Nucleus accumbens (tissue), 56 donors: ENCODE results near the gene FBXO30.

Source experiments
- DNase-seq, 56 donors: peaks; one replicate each; lab custom pipeline; 2025; lab: John Stamatoyannopoulos, UW

The FBXO30 gene, protein sequence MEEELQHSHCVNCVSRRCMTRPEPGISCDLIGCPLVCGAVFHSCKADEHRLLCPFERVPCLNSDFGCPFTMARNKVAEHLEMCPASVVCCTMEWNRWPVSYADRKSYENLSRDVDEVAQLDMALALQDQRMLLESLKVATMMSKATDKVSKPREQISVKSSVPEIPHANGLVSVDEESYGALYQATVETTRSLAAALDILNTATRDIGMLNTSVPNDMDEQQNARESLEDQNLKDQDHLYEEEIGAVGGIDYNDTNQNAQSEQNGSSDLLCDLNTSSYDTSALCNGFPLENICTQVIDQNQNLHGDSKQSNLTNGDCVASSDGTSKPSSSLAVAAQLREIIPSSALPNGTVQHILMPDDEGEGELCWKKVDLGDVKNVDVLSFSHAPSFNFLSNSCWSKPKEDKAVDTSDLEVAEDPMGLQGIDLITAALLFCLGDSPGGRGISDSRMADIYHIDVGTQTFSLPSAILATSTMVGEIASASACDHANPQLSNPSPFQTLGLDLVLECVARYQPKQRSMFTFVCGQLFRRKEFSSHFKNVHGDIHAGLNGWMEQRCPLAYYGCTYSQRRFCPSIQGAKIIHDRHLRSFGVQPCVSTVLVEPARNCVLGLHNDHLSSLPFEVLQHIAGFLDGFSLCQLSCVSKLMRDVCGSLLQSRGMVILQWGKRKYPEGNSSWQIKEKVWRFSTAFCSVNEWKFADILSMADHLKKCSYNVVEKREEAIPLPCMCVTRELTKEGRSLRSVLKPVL

DNA sequence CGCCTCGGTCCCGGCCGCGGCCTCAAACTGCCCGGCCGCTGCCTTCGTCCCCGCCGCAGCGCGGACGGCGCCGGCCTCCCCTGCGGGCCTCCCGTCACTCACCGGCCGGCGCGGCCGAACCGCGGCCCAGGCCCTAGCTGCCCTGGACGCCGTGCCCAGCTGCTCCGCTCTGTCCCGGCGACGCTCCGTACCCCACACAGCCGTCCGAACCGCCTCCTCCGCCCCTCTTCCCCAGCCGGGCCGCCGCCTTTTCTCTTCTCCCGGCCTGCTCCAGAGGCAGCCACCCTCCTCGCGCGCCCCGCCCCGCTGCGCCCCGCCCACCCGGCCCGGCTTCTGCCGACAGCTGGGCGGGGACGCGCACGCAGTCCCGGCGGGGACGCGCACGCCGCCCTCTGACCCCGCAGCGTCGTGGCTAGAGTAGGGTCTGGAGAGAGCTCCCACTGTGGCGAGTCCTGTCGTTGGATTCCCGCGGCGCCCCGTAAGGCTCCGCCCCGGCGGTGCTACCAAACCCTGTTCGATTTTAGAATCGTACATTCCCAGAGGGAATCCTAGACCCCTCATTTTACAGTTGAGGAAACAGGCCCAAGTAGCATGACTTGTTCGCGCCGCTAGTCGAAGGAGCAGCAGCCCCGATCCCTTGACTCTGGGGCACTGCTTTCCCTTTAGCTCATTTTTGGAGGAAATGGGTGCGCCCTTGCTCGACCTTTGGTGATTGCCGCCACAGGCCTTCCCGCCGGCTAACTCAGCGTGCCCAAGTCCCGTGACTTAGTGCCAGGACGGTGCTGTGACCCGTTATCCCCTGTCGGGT, at the start of gene FBXO30:
Gene FBXO30 (minus strand): TSS at position 295 of the 808 bp plus-strand sequence. CDS start 8,390 bp downstream, outside the sequence.
- DNase-seq: peak; percentile 32 to 95 (median 87)

DNA sequence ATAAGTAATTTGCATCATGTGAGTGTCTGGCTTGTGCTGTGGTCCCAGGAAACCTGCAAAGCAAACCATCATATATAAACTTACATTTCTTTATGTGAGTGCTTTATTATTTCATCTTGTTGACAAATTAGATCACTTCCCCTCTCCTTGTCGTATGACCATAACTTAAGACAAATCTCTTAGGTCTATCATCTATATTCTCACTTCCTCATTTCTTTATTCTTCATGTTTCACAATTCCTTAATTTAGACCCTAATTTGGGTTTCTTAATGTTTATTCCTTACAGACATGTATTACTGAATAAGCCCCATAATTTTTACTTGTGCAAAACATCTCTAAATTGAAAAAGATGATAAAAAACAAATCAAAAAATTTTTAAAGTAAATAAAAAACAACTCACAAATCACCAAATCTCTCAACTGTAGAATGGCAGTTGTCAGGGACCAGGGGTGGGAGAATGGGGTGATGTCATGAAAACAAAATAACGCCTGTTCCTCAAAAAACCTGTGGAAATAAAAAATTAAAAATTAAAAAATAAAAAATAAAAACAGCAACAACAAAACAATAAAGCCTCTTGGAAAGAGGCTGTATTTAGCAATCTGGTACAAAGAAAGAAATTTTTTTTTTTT, 49.5 kb upstream of the FBXO30 start:
- no peak for DNase-seq

DNA sequence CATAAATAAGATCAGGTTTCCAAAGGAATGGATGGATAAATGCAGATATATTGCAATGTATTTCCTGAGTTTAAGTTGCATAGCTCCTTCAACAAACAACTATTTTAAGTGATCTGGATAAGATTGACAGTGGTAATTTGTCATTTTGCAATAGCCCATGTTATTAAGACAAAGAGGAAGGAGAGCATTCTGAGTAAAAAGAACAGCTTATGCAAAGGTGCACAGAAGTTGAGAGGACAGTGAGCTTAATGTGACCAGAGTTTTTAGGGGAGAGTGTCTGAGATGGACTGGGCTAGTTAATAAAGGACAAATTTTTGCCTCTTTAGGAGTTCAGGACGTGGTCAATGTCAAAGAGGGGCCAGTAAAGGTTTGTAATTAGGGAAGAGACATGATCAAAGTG, 48.8 kb upstream of the FBXO30 start:
- no peak for DNase-seq

DNA sequence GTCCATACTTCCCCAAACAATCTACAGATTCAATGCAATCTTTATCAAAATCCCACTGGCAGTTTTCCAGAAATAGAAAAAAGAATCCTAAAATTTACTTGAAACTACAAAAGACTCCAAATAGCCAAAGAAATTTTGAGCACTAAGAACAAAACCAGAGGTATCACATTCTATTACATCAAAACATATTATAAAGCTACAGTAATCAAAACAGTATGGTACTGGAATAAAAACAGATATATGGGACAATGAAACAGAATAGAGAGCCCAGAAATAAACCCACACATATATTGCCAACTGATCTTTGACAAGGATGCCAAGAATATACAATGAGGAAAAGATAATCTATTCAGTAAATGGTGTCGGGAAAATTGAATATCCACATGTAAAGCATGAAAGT, 46.0 kb upstream of the FBXO30 start:
- DNase-seq: no peak

DNA sequence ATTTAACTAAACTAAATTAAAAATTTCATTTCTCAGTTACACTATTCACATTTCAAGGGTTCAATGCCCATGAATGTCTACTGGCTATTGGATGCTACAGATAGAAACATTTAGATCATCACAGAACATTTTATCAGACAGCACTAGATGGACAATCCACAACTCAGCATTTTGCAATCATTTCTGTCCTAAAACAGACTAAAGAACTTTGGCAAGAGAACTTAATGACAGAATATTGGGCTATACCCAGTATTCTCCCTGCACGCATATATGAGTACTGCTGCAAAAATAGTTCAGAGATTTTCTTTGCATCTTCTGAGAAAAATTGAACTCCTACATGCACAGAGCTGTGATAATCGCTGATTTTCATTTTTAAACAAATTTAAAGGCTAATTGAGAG, 36.1 kb upstream of the FBXO30 start:
- no peak for DNase-seq

DNA sequence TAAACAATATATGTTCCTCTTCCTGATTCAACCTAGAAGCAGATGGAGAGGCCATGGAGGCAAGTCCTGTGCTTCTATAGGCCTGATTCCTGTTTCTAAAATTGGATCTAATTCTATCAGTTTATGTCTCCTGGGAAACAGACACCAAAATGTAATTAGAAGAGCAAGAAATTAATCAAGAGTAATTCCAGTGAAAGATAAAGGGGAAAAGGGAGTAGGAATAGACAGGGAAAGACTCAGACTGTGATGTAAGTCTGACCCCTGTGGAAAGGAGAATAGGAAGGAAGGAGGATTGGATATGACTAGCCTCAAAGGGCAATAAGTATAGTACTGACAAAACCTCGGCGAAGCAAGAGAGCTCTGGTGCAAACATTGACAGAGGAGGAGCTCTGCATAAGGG, 33.9 kb upstream of the FBXO30 start:
- DNase-seq: no peak

DNA sequence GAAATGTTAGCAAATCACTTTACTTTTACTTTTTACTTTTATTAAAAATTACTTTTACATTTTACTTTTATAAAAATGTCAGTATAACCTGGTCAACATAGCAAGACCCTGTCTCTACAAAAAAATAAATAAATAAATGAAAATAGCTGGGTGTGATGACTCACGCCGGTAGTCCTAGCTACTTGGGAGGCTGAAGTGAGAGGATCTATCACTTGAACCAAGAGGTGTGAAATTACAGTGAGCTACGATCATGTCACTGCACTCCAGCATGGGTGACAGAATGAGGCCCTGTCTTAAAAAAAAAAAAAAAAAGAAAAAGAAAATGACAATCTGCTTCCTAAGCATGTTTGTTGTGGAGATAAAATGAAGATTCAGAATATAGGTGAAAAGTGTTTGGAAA, 31.0 kb upstream of the FBXO30 start:
- DNase-seq: no peak

DNA sequence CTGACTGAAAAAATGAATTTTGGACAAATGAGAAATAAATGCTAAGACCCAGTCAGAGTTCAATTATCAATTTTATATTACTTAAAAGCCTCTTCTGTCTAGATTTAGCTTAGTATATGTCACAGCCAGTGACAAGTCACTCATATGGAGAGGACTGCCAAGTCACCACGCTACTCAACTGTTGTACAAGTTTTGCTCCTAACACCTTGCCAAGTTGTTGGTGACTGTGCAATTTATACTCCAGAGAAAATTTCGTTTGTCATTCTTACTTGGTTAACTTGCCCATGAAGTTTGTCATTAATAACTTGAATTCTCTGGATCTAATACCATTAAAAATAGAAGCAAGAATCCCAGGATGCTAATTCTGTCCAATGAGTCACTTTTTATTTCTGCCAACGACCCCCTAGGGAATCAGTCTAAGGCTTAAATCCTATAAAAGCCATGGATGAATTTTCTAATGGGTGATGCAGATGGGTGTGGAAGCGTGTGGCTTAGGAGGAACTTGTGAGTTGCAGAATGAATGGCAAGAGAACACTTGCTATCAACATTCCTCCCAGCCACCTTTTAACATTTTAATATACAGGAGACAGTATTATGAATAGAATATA, 30.4 kb upstream of the FBXO30 start:
- no peak for DNase-seq

DNA sequence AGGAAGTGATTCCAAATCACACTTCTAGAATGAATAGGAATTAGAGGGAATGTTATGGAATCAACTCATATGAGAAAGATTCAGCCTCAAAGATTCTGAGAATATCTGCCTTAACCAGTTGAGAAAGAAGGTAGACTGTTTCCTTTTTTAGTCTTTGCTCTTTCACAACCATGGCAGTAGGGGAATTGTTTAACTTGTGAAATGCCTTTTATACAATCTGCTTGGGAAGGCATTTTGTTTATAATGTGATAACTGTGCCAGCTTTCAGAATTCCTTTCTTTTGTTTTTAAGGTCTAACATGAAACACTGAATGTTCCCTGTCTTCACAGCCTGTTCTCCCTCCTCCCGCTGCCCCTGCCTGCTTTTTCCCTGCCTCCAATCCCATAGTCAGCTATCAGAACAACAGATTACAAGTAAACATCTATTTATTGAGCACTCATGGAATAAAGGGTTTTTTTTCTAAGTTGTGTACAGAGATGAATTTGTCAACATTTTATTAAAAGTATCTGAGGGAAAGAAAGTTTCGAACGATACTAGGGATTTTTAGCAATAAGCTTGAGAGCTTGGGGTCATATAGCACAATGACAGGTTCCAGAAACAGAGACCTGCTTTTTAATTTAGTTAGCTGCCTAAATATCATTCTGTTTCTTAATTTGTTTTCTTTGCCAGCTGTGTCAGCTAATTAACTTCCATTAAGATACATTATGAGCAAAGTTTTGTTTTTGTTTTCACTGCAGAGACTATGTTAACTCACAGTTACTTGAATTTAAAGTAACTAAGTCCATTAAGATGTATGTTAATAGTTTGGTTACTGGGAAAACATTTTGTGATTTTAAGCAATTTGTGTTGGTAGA, 28.3 kb upstream of the FBXO30 start:
- DNase-seq: no peak

DNA sequence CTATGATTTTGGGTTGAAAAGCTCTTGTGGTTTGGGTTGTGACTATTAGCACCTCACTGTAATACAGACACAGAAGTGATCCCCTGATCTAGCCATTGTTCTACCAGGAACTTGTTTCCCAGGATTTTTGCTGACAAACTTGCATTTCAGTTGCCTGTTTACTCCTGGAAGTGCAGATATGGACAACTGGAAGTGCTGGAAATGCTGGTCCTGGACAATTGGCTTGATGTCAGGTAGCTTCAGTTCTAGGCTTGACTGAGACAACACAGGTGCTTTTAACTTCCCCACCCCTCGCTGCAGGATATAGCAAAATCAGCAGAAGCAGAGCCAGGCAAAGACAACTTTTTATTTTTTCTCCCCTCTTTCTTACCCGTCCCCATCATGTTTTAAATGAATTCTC, 27.1 kb upstream of the FBXO30 start:
- DNase-seq: no peak

DNA sequence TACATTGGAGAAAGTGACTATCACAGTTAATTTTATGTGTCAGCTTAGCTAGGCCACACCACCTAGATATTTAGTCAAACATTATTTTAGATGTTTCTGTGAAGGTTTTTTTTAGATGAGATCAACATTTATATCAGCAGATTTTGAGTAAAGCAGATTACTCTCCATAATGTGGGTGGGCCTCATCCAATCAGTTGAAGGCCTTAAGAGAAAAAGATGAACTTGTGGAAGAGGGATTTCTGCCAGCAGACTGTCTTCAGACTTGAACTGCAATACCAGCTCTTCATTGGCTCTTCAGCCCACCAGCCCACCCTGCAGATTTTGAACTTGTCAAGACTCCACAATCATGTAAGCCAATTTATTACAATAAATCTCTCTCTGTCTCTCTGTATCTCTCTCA, 25.1 kb upstream of the FBXO30 start:
- DNase-seq: no peak

DNA sequence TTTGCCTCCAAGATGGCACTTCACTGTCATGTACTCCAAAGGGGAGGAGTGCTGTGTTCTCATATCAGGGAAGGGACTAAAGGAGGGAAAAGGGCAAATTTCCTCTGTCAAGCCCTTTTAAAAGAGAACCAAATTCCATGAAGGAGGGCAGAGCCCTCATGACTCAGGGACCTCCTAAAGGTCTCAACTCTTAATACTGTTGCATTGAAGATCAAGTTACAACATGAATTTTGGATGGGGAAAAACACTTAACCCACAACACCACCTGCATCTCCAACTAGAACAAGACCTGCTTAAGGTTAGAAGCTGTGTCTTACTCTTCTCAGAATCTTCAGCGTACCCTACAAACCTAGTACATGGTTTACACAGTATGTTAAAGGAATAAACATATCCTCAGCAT, 23.7 kb upstream of the FBXO30 start:
- no peak for DNase-seq

DNA sequence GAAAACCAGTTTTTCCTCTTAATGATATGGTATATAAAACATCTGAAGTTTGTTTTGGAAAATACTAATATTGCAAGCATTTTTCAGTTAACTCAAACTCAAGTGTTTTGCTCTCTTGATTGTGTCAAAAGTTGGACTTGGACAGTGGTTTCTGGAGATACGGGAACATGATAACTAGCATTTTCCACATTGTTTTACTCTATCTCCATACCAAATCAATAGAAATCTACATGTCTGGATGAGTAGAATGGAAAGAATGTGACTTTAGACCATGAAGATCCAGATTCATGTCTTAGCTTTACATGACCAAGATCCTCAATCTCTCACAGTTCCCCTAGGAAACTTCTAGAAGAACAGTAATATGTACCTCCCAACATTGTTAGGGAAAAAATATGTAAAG, 22.2 kb upstream of the FBXO30 start:
- DNase-seq: no peak

DNA sequence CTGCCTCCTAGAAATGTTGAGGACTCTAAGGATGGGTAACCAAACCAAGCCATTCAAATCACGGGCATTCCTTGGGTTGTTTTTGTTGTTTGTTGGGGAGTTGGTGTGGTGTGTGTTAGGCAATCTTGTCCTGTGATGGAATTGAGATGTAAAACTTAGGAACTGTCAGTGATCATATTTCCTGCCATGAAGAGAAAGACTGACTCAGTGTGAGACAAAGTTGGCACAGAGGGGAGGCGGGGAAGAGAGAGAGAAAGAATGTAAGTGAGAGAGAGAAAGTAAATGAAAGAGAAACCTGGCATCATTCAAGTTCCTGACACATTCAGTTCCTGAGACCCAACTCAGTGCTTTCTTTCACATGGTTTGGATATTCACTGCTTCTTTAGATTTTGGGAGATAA, 21.6 kb upstream of the FBXO30 start:
- DNase-seq: no peak

DNA sequence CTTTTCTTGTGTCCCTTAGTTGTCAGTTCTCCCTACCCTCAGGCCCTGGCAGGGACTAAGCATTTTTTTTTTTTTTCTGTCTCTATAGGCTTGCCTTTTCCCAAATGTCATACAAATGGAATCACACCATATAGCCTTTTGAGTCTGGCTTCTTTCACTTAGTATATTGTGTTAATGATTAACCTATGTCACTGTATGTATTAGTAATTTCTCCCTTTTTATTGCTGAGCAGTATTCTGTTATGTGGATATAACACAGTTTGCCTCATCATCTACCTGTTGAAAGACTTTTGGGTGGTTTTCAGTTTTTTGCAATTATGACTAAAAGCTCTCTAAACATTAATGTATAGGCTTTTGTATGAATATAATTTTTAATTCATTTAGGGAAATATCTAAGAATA, 16.0 kb upstream of the FBXO30 start:
- DNase-seq: no peak

DNA sequence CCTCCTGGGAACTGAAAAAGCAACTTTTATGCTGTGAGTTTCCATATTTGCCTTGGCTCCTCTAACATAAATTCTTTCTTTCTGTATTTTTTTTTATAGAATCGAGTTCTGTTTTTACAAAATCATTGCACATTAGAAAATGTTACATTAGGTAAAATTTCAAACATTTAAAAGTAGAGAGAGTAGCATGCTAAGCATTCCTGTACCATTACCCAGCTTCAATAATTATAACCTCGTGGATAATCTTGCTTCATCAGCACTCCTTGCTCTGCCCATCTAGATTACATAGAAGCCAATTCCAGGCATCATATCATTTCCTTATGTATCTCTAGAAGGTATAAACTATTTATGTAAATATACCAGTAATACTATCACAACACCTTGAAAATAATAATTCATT, 15.4 kb upstream of the FBXO30 start:
- no peak for DNase-seq

DNA sequence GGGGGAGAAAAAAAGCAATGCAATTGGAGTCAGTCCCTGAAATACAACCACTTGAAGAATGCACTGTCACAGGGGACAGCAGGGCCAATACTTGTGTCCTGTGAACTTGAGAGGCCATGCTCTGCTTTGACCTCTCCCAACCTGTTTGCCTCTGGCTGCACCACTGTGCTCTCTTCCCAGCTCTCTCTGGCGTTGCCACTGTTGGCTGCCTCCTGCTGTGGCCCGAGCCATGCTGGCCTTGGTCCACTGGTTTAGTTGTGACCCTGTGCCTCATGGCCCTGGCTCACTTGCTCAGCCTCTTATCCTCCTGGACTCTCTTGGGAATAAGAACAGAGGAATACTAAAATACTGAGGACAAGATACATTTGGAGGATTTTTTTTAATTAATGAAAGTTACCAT, 14.5 kb upstream of the FBXO30 start:
- DNase-seq: peak in 1 of 56 donors; percentile 2

DNA sequence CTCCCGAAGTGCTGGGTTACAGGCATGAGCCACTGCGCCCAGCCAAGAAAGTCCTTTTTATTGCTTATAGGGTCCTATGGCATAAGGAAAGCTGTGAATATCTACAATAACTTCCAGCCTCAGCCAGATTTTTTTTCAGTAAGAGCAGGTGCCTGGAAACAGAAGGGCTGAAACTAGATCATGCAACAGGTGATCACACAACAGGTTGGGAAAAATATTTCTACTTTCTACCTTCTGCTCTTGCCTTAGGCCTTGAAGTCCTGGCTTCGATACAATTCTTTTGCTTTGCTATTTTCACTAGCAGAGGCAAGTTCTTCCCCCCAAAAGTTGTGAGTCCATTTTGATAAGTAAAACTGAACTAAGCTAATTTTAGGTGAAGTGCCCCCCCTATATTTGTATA, 9.7 kb upstream of the FBXO30 start:
- DNase-seq: no peak

DNA sequence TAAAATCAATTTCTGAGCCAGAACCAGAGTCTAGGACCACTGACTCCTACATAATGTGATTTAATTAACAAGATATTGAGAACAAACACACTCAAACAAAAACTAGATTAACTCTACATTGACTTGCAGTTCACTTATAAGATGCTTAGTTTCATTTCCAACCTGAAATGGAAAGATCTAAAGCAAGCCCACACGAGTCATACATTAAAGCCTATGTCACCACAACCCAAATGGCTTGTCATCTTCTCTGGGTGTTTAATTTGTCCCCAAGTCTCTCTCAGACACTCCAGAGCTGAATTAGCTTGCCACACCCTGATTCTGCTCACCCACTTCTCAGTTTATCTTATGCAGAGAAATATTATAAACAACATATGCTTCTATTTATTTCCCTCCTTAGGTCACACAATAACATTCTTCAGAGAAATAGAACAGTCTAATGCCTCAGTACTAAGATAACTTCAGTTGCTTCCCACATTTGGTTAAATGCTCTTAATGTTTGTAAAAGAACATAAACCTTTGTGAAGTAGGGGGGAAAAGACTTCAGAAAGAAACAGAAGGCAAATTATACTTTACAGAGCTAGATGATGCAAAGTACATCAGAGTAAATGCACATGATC, 8.8 kb upstream of the FBXO30 start:
- DNase-seq: no peak
